Hematopoietic multipotent progenitor cell treated with erythropoietin and hydrocortisone succinate and interleukin-3 and kit ligand, for 4 days (in vitro differentiated cells): ENCODE data around the gene LMTK2.
A peak's percentile ranks its signal among the peaks of the same experiment; 100 is the strongest.

ENCODE experiments used
- DNase-seq: peaks from one replicate; pipeline ENCODE4 v3.0.0-alpha.2; 2015

LMTK2 gene

DNA sequence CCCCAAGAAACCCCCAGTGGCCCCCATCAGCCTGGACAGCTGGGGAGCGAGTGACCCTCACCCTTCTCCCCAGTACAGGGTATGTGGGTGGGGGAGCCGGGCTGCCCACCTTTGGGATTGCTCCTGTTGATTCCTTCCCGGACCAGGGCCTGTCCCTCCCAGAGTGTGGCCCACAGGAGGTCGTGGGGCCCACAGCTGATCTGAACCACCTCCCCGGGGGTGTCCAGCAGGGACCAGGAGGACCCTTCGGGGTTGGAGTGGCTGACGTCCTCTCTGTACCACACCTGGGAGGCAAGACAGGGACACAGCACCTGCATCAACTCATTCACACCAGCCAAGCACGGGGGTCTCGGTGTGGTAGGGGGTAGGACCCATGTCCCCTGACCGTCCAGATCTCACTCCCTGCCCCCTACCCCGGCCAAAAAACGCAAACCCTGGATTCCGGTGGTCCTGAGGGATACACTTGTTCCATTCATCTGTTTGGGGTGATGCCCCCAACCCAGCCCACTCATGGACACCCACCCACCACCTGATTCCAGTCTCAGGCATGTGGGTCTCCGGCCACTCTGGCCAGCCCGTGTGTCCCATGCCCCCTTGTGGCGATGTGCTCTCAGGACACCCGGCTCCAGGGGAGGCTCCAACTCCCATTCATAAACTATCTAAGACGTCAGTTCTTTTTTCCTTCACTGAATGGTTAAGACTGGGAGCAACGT is 134.5 kb downstream of the LMTK2 start:
- DNase-seq, result peak; percentile 65

- no peak for DNase-seq
These were observed 135.1 kb downstream of the LMTK2 start for GRCh38 chr7:98241674-98242241.

DNA sequence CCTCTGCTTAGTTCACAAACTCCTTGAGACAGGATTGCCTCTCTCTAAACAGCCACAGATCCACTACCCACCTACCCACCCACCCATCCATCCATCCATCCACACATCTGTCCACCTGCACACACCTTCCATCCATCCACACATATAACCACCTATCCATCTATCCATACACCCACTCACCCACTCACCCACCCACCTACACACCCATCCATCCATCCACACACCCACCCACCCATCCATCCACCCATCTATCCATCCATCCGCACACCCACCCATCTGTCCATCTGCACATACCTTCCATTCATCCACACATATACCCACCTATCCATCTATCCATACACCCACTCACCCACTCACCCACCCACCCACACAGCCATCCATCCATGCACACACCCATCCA is 135.7 kb downstream of the LMTK2 start:
- DNase-seq, result no peak

- no peak for DNase-seq
These were observed 136.3 kb downstream of the LMTK2 start for GRCh38 chr7:98242934-98243333.

GRCh38 chr7:98244871-98245270 is 138.2 kb downstream of the LMTK2 start:
- DNase-seq, result no peak

DNA sequence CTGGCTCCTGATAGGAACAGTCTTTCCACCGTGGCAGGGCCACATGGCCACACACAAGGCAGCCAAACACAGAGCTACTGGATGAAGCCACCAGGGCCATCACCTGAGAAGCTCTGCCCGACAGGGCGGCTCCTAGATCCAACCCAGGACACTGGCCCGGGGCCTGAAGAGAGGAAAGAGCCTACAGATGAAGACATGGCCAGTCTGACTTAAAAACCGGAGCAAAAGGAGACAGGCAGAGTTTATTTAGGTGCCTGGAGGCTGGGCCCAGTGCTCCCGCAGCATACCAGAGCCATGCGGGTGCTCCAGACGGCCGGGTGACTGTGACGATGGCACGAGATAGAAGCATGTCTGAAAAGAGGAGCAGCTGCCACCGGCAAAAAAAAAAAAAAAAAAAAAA is 141.5 kb downstream of the LMTK2 start:
- no peak for DNase-seq

GRCh38 chr7:98249106-98249505 is 142.4 kb downstream of the LMTK2 start:
- no peak for DNase-seq

GRCh38 chr7:98250789-98251188 is 144.1 kb downstream of the LMTK2 start:
- DNase-seq, result peak; percentile 12

DNA sequence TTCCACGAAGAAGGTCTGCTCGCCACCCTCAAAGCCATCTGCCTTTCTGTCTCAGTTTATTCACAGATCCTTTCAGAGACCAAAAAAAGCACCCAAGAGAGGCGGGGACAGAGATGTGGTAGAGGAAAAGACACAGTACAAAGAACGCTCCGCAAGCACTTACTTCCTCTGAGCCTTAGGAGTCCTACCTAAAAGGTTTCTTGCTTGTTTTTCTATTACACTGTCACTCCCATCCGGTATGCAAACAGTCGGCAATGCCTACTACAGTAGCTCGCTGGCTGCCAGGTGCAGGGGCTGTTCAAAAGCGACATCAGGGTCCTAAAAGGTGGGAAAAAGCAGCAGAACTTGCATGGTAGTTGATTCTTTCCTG is 144.6 kb downstream of the LMTK2 start:
- no peak for DNase-seq

DNA sequence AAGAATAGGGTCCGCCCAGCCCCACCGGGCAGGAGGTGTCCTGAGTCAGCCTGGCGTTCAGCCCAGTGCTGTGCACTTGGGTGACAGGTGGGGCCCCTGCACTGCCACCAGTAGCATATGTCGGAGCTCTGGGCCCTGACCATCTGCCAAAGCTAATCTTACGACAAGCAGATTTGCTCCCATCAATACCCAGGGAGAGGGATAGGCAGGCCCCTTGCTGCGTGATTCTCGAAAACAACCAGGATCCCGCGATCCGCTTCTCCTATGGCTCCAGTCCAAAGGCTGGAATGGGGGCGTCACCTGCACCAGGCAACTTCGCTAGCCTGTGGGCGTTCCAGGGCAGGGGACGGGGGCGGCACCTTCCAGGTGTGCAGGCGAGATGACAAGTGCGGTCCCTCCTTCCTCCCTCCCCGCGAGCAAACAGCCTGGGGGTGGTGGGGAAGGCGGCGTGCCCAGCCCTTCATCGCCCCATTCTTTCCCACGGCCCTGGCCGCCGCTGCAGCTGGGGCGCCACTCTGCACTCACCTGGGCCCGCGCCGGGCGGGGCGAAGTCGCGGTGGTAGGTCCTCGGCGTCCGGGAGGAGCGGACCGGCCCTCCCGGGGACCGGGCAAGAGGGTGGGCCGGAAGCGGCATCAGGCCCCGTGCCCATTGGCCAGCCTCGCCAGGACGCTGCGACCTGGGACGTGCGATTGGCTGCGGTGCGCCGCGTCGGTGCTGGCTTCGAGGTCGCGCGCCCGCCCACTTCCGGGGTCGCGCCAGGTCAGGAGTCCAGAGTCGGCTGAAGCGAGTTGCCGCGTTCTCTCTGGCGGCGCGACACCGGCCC is 145.2 kb downstream of the LMTK2 start, which contains the start of gene TECPR1:
TSS of gene TECPR1 (minus strand) at position 632 of the 824 bp plus-strand sequence. CDS start 6,086 bp downstream, outside the sequence.
- DNase-seq, result peak; percentile 96

DNA sequence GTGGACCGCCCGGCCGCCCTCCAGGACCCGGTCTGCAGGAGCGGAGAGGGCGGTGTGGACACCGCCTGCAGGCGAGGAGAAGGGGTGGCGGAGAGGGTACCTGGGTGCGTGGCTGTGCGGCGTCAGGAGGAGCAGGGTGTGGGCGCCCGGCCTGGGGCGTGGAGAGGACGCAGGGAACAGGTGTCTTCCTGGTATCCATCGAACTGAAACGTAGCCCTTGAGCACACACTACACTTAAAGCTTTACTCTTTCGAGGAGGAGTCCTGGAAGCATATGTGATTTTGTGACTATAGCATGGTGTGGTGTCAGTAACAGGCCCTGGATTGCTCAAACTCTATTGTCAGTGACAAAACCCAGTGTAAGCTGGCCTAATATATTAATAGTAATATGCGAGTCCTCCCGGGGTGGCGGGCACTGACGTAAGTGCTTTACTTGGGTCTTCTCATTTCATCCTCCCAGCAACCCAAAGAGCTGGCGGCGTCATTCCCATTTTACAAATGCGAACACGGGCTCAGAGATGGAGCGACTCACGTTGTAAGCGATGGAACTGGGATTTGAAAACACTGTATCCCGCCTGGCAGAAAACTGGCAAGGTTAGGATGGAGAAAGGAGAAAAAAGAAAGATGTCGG is 145.9 kb downstream of the LMTK2 start:
- DNase-seq, result no peak

DNA sequence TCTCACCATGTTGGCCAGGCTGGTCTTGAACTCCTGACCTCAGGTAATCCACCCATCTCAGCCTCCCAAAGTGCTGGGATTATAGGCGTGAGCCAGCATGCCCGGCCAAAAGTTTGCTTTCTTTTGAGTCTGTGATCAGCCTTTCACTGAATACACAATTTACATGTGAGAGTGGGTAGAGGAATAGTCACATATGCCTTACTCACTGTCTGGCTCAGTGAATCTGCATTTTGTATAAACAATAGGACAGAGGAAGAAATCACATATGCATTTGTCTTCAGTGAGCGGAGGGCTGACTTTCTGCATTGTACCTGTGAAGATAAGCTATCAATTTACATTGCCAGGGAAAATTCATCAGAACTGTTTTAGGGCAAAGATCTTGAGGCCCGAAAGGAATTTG is 147.9 kb downstream of the LMTK2 start:
- no peak for DNase-seq

GRCh38 chr7:98254951-98255610 is 148.4 kb downstream of the LMTK2 start:
- DNase-seq, result peak; percentile 69

DNA sequence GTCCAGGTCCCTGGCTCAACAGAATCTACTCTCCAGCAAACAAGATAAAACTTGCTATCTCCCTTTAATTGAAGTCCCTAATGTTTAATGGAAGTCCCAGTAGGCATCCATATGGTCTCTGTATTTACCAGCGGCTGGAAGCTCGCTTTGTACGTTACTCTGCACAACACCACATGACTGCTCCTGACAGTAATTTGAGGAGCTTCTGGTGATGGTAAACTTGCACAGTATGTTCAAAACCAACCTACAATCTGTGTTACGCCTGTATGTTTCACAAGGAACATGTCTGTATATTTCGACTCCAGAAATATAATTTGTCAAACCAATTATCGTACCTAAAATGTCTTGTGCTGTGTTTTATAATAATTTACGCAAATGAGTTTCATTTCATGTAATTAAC is 149.8 kb downstream of the LMTK2 start:
- no peak for DNase-seq

DNA sequence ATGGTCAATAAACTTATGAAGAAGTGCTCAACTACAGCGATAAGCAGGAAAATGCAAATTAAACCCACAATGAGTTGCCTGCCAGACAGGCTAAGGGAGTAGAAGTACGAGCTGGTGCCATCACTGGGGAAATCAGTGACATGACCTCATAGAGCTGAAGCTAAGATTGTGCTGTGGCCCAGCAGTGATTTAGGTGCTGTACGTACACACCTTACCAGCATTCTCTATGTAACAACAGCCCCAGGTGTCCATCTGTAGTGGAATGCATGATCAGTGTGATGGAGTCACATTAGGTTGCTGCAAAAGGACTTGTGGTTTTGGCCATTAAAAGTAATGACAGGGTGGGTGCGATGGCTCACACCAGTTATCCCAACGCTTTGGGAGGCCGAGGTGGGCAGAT is 151.0 kb downstream of the LMTK2 start:
- no peak for DNase-seq
